DOHH2 (cell line): Measurements from ENCODE around the gene VPS37C.

Experiments
- EZH2phosphoT487 ChIP-seq: fragments of 200-600 bp; sonication (generic); IDR thresholded peaks from 2 replicates; pipeline ENCODE4 v1.6.1; 2017; ENCODE audit warnings: borderline replicate concordance, mild to moderate bottlenecking, antibody characterized with exemption, low read length, moderate library complexity, mixed read lengths
- TF ChIP-seq, protein P1 (sequence below): fragments of 200-600 bp; sonication (generic); IDR thresholded peaks from one replicate; pipeline ENCODE4 v1.5.1; 2014; ENCODE audit warnings: antibody characterized with exemption, mild to moderate bottlenecking, low read depth, low read length; ENCODE audit not compliant: poor library complexity, severe bottlenecking

GRCh38 chr11:61125310-61125684 is 35.9 kb downstream of the VPS37C start:
- TF ChIP-seq, protein P1, sequence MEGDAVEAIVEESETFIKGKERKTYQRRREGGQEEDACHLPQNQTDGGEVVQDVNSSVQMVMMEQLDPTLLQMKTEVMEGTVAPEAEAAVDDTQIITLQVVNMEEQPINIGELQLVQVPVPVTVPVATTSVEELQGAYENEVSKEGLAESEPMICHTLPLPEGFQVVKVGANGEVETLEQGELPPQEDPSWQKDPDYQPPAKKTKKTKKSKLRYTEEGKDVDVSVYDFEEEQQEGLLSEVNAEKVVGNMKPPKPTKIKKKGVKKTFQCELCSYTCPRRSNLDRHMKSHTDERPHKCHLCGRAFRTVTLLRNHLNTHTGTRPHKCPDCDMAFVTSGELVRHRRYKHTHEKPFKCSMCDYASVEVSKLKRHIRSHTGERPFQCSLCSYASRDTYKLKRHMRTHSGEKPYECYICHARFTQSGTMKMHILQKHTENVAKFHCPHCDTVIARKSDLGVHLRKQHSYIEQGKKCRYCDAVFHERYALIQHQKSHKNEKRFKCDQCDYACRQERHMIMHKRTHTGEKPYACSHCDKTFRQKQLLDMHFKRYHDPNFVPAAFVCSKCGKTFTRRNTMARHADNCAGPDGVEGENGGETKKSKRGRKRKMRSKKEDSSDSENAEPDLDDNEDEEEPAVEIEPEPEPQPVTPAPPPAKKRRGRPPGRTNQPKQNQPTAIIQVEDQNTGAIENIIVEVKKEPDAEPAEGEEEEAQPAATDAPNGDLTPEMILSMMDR: no peak
- TF ChIP-seq EZH2phosphoT487: no peak
